HCT116 (cell line): ENCODE results near the gene KHK. TPM values are rescaled to one million over a fixed set of nuclear protein-coding genes. Genes with fewer than 3 reads are reported as not detected.

Experiments
- ATAC-seq: fragments of 200-7000 bp; cut with Tn5 transposase; 2 replicates; pipeline ENCODE4 v1.9.1; 2020; ENCODE audit warnings: mild to moderate bottlenecking, moderate library complexity
- BruUV-seq: library from RNA; stranded (reverse); fragments of 400-500 nt; replicated peaks from 2 replicates; lab custom pipeline; 2021; lab: Mats Ljungman, UMichigan
- CTCF ChIA-PET: fragments of 300-600 bp; sonication (Branson Sonifier 250); formaldehyde crosslinking; loops from one replicate; lab custom pipeline; 2021; ENCODE audit warnings: antibody characterized with exemption; lab: Charles Lee
- POLR2A ChIA-PET: fragments of 300-600, 350-600 bp; sonication (Branson Sonifier 250); formaldehyde crosslinking; loops from one replicate; lab custom pipeline; 2021; ENCODE audit warnings: antibody characterized with exemption; lab: Charles Lee
- RAD21 ChIA-PET, 2 experiments: fragments of 300-600 bp; sonication (Branson Sonifier 250); formaldehyde crosslinking; loops; one replicate each; lab custom pipeline; 2023; ENCODE audit warnings: low total read pairs in 2 of 2; ENCODE audit not compliant: uncharacterized antibody in 2 of 2, unreplicated experiment in 2 of 2, low non-redundant PET in 1 of 2; lab: Charles Lee
- DNase-seq: peaks from one replicate; pipeline ENCODE4 v3.0.0-alpha.2; 2010; ENCODE audit warnings: low read depth, low spot score
- H2AFZ ChIP-seq: fragments of 200-600 bp; shearing (Covaris generic), sonication (generic); 2 replicates; pipeline ENCODE4 v1.6.1; 2017; ENCODE audit warnings: low read depth, mixed run types, mixed read lengths, antibody characterized with exemption, low read length; ENCODE audit not compliant: poor library complexity, severe bottlenecking
- H3K27ac ChIP-seq: 2 replicates; pipeline ENCODE4 v1.5.1; 2012; ENCODE audit warnings: low read depth, low read length
- H3K27me3 ChIP-seq: fragments of 200-600 bp; sonication (generic); 2 replicates; pipeline ENCODE4 v1.6.1; 2016; ENCODE audit warnings: mixed run types, low read length, mixed read lengths; ENCODE audit not compliant: insufficient read depth
- H3K36me3 ChIP-seq, 2 experiments: fragments of 200-500 bp in 1 of 2; fragments of 200-600 bp in 1 of 2; sonication (Bioruptor generic) in 1 of 2; sonication (generic) in 1 of 2; 2 replicates each; pipeline versions ENCODE4 v1.5.1 to v1.6.1; 2014 to 2016; ENCODE audit warnings: low read length in 2 of 2, inconsistent platforms in 1 of 2, mixed read lengths in 1 of 2, mixed run types in 1 of 2; ENCODE audit not compliant: insufficient read depth in 2 of 2, control insufficient read depth in 1 of 2
- H3K4me1 ChIP-seq, 2 experiments: fragments of 200-600 bp in 1 of 2; sonication (generic) in 1 of 2; 2 replicates each; pipeline versions ENCODE4 v1.5.1 to v1.6.1; 2012 to 2017; ENCODE audit warnings: low read length in 2 of 2, inconsistent platforms in 1 of 2, mild to moderate bottlenecking in 1 of 2, mixed read lengths in 1 of 2, mixed run types in 1 of 2, moderate library complexity in 1 of 2; ENCODE audit not compliant: insufficient read depth in 2 of 2, control insufficient read depth in 1 of 2
- H3K4me2 ChIP-seq: fragments of 200-600 bp; sonication (generic); 2 replicates; pipeline ENCODE4 v1.6.1; 2017; ENCODE audit warnings: mixed run types, low read length, mixed read lengths
- H3K4me3 ChIP-seq, 2 experiments: fragments of 200-600 bp in 1 of 2; sonication (generic) in 1 of 2; replicated peaks in 1 of 2; 2 replicates each; pipeline ENCODE4 v1.5.1; 2011 to 2016; ENCODE audit warnings: low read length in 2 of 2, control low read depth in 1 of 2, low read depth in 1 of 2, mild to moderate bottlenecking in 1 of 2, mixed read lengths in 1 of 2, mixed run types in 1 of 2
- H3K79me2 ChIP-seq: fragments of 200-600 bp; sonication (generic); 2 replicates; pipeline ENCODE4 v1.6.1; 2017; ENCODE audit warnings: mild to moderate bottlenecking, mixed run types, low read length, moderate library complexity, mixed read lengths; ENCODE audit not compliant: insufficient read depth
- H3K9ac ChIP-seq: fragments of 200-600 bp; sonication (generic); 2 replicates; pipeline ENCODE4 v1.6.1; 2016; ENCODE audit warnings: low read length, mixed read lengths
- H3K9me2 ChIP-seq: fragments of 200-600 bp; sonication (generic), shearing (Covaris generic); 2 replicates; pipeline ENCODE4 v1.6.1; 2017; ENCODE audit warnings: mixed run types, mild to moderate bottlenecking, moderate library complexity; ENCODE audit not compliant: insufficient read depth
- H3K9me3 ChIP-seq, 2 experiments: fragments of 200-500 bp in 1 of 2; fragments of 200-600 bp in 1 of 2; sonication (Bioruptor generic) in 1 of 2; sonication (generic) in 1 of 2; 2 replicates each; pipeline ENCODE4 v1.6.1; 2014 to 2017; ENCODE audit warnings: low read length in 2 of 2, mixed read lengths in 2 of 2, inconsistent platforms in 1 of 2, low read depth in 1 of 2, mild to moderate bottlenecking in 1 of 2, mixed run types in 1 of 2, moderate library complexity in 1 of 2; ENCODE audit not compliant: control insufficient read depth in 1 of 2, insufficient read depth in 1 of 2
- H4K20me1 ChIP-seq: fragments of 200-600 bp; sonication (generic), shearing (Covaris generic); 2 replicates; pipeline ENCODE4 v1.6.1; 2017; ENCODE audit warnings: mixed run types, mild to moderate bottlenecking, moderate library complexity; ENCODE audit not compliant: insufficient read depth
- CEBPB ChIP-seq: IDR thresholded peaks from 2 replicates; pipeline ENCODE4 v1.6.1; 2012; ENCODE audit warnings: low read depth
- EGR1 ChIP-seq: IDR thresholded peaks from 2 replicates; pipeline ENCODE4 v1.6.1; 2012; ENCODE audit warnings: low read depth
- ELF1 ChIP-seq: IDR thresholded peaks from 2 replicates; pipeline ENCODE4 v1.6.1; 2012; ENCODE audit warnings: low read depth, borderline replicate concordance
- EZH2phosphoT487 ChIP-seq: fragments of 200-600 bp; IDR thresholded peaks from 2 replicates; pipeline ENCODE4 v1.6.1; 2018; ENCODE audit warnings: antibody characterized with exemption, borderline replicate concordance
- FOSL1 ChIP-seq: IDR thresholded peaks from 2 replicates; pipeline ENCODE4 v1.6.1; 2012; ENCODE audit warnings: low read depth
- JUND ChIP-seq: IDR thresholded peaks from 2 replicates; pipeline ENCODE4 v1.6.1; 2012
- POLR2A ChIP-seq: IDR thresholded peaks from 2 replicates; pipeline ENCODE4 v1.7.0; 2011; ENCODE audit warnings: borderline replicate concordance; ENCODE audit not compliant: insufficient read depth, insufficient read length; ENCODE audit errors: extremely low read depth
- SIN3A ChIP-seq: IDR thresholded peaks from 2 replicates; pipeline ENCODE4 v1.6.1; 2012; ENCODE audit warnings: low read depth
- SP1 ChIP-seq: IDR thresholded peaks from 2 replicates; pipeline ENCODE4 v1.6.1; 2012; ENCODE audit warnings: low read depth
- SRF ChIP-seq: IDR thresholded peaks from 2 replicates; pipeline ENCODE4 v1.6.1; 2012; ENCODE audit warnings: low read depth
- YY1 ChIP-seq: IDR thresholded peaks from 2 replicates; pipeline ENCODE4 v1.6.1; 2011; ENCODE audit warnings: low read length, low read depth, moderate library complexity, mild to moderate bottlenecking; ENCODE audit not compliant: insufficient replicate concordance; ENCODE audit errors: extremely low read depth
- ZFX ChIP-seq: fragments of 450-650 bp; IDR thresholded peaks from 2 replicates; pipeline ENCODE4 v1.6.1; 2017
- ZNF274 ChIP-seq: fragments of 200-500 bp; sonication (Bioruptor generic); IDR thresholded peaks from 2 replicates; pipeline ENCODE4 v1.6.1; 2014; ENCODE audit warnings: mild to moderate bottlenecking, low read depth, low read length, inconsistent platforms
- intact Hi-C: fragments of 100-400 bp; cut with micrococcal nuclease; formaldehyde crosslinking; loops from 2 replicates; pipeline ENCODE4 v1.10.0; 2022
- total RNA-seq: library from RNA; stranded (reverse); gene quantifications from one replicate; pipeline ENCODE4 v1.2.1, GENCODE V29; 2021; ENCODE audit not compliant: unreplicated experiment
- TF ChIP-seq, protein P1 (sequence below): IDR thresholded peaks from 2 replicates; pipeline ENCODE4 v1.6.1; 2012
- TF ChIP-seq, protein P2 (sequence below): IDR thresholded peaks from 2 replicates; pipeline ENCODE4 v1.6.1; 2012; ENCODE audit warnings: low read depth
- TF ChIP-seq, protein P3 (sequence below): IDR thresholded peaks from 2 replicates; pipeline ENCODE4 v1.6.1; 2012
- TF ChIP-seq, protein P4 (sequence below): IDR thresholded peaks from 2 replicates; pipeline ENCODE4 v1.6.1; 2011; ENCODE audit warnings: mild to moderate bottlenecking, low read length, moderate library complexity; ENCODE audit not compliant: insufficient replicate concordance; ENCODE audit errors: extremely low read depth

KHK gene
- total RNA-seq, 1 experiment from 2014 or later = 6.7 TPM

DNA sequence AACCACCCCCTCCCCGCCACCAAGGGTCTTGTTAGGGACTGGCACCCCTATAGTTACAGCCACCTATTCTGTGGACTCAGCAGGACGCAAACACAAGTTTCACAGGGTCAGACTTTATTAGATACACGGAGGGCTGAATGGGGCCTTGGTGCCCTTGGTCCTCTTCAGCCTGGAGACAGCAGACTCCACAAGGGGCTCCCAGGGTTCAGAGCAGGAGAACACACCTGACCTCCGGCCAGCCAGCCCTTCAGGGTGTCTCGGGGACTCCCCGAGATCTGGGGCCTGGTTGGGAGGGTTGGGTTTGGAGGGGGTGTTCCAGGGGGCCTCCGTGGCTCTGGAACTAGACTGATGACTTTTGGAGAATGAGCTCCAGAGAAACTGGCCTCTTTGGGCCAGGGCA, 50.2 kb downstream of the KHK start:
- ATAC-seq = no peak
- CTCF ChIA-PET = interaction anchor here (1.4 kb wide), 1 partner anchor 33 kb away, joined by 3 read pairs; no protein-coding TSS in a partner anchor

More for the DNA sequence above, 50.2 kb downstream of the KHK start:
- intact Hi-C loops = no loop called here
- Histone ChIP-seq H3K36me3 (peaks cover 7 to 14% of the 10 kb centered on the region in 2 experiments; a peak in 3 of 4 replicates), H4K20me1 (no peaks in the 10 kb centered on the region), H3K79me2 (peaks cover 20% of the 10 kb centered on the region), H3K4me1 (peaks cover 4 to 19% of the 10 kb centered on the region in 2 experiments; a peak in 3 of 4 replicates), H3K9me3 (no peaks in the 10 kb centered on the region), H3K27ac (no peak overlapping the region), H3K4me3 (no peak overlapping the region), H3K9ac (no peak overlapping the region), H3K27me3 (no peaks in the 10 kb centered on the region), H2AFZ (no peak overlapping the region), H3K9me2 (no peaks in the 10 kb centered on the region), H3K4me2 (no peak overlapping the region)
- POLR2A ChIA-PET = no interaction called here
- DNase-seq = no peak
- no TSS peak for BruUV-seq
- TF ChIP-seq ZFX (no peak), POLR2A (no peak), SIN3A (no peak), ELF1 (no peak), CEBPB (no peak), EZH2phosphoT487 (no peak), EGR1 (no peak), ZNF274 (no peak), SRF (no peak), JUND (no peak), SP1 (no peak), FOSL1 (no peak), YY1 (no peak)
- TF ChIP-seq, protein P1, sequence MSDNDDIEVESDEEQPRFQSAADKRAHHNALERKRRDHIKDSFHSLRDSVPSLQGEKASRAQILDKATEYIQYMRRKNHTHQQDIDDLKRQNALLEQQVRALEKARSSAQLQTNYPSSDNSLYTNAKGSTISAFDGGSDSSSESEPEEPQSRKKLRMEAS = no peak
- TF ChIP-seq, protein P2, sequence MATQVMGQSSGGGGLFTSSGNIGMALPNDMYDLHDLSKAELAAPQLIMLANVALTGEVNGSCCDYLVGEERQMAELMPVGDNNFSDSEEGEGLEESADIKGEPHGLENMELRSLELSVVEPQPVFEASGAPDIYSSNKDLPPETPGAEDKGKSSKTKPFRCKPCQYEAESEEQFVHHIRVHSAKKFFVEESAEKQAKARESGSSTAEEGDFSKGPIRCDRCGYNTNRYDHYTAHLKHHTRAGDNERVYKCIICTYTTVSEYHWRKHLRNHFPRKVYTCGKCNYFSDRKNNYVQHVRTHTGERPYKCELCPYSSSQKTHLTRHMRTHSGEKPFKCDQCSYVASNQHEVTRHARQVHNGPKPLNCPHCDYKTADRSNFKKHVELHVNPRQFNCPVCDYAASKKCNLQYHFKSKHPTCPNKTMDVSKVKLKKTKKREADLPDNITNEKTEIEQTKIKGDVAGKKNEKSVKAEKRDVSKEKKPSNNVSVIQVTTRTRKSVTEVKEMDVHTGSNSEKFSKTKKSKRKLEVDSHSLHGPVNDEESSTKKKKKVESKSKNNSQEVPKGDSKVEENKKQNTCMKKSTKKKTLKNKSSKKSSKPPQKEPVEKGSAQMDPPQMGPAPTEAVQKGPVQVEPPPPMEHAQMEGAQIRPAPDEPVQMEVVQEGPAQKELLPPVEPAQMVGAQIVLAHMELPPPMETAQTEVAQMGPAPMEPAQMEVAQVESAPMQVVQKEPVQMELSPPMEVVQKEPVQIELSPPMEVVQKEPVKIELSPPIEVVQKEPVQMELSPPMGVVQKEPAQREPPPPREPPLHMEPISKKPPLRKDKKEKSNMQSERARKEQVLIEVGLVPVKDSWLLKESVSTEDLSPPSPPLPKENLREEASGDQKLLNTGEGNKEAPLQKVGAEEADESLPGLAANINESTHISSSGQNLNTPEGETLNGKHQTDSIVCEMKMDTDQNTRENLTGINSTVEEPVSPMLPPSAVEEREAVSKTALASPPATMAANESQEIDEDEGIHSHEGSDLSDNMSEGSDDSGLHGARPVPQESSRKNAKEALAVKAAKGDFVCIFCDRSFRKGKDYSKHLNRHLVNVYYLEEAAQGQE = no peak
- TF ChIP-seq, protein P3, sequence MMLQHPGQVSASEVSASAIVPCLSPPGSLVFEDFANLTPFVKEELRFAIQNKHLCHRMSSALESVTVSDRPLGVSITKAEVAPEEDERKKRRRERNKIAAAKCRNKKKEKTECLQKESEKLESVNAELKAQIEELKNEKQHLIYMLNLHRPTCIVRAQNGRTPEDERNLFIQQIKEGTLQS = no peak
- TF ChIP-seq, protein P4, sequence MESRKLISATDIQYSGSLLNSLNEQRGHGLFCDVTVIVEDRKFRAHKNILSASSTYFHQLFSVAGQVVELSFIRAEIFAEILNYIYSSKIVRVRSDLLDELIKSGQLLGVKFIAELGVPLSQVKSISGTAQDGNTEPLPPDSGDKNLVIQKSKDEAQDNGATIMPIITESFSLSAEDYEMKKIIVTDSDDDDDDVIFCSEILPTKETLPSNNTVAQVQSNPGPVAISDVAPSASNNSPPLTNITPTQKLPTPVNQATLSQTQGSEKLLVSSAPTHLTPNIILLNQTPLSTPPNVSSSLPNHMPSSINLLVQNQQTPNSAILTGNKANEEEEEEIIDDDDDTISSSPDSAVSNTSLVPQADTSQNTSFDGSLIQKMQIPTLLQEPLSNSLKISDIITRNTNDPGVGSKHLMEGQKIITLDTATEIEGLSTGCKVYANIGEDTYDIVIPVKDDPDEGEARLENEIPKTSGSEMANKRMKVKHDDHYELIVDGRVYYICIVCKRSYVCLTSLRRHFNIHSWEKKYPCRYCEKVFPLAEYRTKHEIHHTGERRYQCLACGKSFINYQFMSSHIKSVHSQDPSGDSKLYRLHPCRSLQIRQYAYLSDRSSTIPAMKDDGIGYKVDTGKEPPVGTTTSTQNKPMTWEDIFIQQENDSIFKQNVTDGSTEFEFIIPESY = no peak
- RAD21 ChIA-PET = no interaction called here
